ENCODE data around the gene SLC13A1.

SLC13A1 gene

DNA sequence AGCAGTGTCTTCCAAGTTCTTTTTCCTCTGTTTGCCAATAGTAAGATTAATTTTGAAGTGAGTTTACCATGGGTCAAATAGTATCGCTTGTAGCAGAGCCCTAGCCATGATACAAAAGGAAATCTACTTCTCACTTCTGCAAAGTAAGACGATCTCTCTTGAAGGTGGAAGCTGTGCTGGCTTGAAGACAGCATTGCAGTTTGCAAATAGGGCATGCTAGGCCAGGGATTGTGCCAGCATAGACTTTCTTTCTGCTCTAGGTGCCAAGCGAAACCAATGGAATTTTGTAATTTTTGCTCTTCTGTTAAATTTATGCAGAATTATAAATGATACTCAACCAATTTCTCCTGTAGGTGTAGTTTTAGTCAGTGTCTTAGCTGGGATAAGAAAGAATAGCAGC is 74.5 kb downstream of the SLC13A1 start:
- H2AFZ ChIP-seq (ENCODE audit: low read length): no peak overlapping the region
- WGBS, 2 donors (ENCODE audit: extremely low coverage in 2 of 2, insufficient read length in 2 of 2, insufficient replicate concordance in 1 of 2): no CpG with 5 or more reads among the region's 3 CpGs
- no peak overlapping the region for H2BK15ac ChIP-seq (ENCODE audit: low read length)
- no peak overlapping the region for H3K4me3 ChIP-seq (ENCODE audit: low read length in 2 of 2)
- no peak overlapping the region for H3K4ac ChIP-seq (ENCODE audit: low read length)
- H3K14ac ChIP-seq (ENCODE audit: low read length): no peak overlapping the region
- no peaks in the 10 kb centered on the region for H3K9me3 ChIP-seq (replicated peaks in 1 of 2; ENCODE audit: control insufficient read depth in 2 of 2, insufficient read depth in 1 of 2, low read depth in 1 of 2, low read length in 2 of 2)
- H3K27me3 ChIP-seq (ENCODE audit: control insufficient read depth in 3 of 3, insufficient read depth in 3 of 3, low read depth in 1 of 3, low read length in 3 of 3): no peaks in the 10 kb centered on the region
- no peak overlapping the region for H4K8ac ChIP-seq (ENCODE audit: low read depth, low read length)
- no peak overlapping the region for H2BK120ac ChIP-seq (ENCODE audit: low read depth, low read length)
- no peak overlapping the region for H2BK12ac ChIP-seq (ENCODE audit: low read length)
- DNase-seq (ENCODE audit: low spot score): no peak
- no peaks in the 10 kb centered on the region for H3K36me3 ChIP-seq (replicated peaks in 1 of 2; ENCODE audit: control insufficient read depth in 2 of 2, insufficient read depth in 2 of 2, low read length in 2 of 2)
- no peak overlapping the region for H2AK5ac ChIP-seq (ENCODE audit: low read depth, low read length)
- no peak overlapping the region for H2BK5ac ChIP-seq (ENCODE audit: low read length)
- no peaks in the 10 kb centered on the region for H3K4me1 ChIP-seq (ENCODE audit: control insufficient read depth in 2 of 2, insufficient read depth in 1 of 2, low read depth in 1 of 2, low read length in 2 of 2)
- no peak overlapping the region for H3K27ac ChIP-seq (replicated peaks; ENCODE audit: low read length)
- H3K79me1 ChIP-seq (ENCODE audit: low read depth, low read length): no peaks in the 10 kb centered on the region
- no peak overlapping the region for H3K18ac ChIP-seq (ENCODE audit: low read length)
- no peak overlapping the region for H3K23ac ChIP-seq (ENCODE audit: low read depth, low read length, poor library complexity)
- H3K9ac ChIP-seq (ENCODE audit: low read depth, low read length, poor library complexity): no peak overlapping the region
- H3K4me2 ChIP-seq (ENCODE audit: insufficient read depth, low read length, poor library complexity, severe bottlenecking): no peak overlapping the region
- no peak overlapping the region for H4K91ac ChIP-seq (ENCODE audit: low read depth, low read length, poor library complexity)

DNA sequence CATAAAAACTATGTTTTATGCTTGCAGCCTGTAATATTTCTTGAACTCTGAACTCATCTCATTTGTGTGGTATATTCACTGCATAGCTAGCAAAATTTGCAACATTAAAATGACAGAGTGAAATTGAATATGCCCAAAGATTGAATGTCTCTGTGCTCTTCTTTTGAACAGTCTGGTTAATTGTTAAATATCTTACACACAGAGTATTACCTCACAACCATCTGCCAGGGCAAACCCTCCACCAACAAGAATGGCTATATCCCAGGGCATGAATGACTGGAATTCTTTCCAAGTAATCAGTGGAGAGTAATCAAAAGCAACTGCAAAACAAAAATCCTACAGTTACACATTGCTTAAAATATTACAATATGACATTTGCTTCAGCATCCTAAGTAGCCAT is 76.9 kb downstream of the SLC13A1 start:
- H2AFZ ChIP-seq (ENCODE audit: low read length): no peak overlapping the region
- H3K14ac ChIP-seq (ENCODE audit: low read length): no peak overlapping the region
- H2BK15ac ChIP-seq (ENCODE audit: low read length): no peak overlapping the region
- no peaks in the 10 kb centered on the region for H3K36me3 ChIP-seq (replicated peaks in 1 of 2; ENCODE audit: control insufficient read depth in 2 of 2, insufficient read depth in 2 of 2, low read length in 2 of 2)
- H2BK12ac ChIP-seq (ENCODE audit: low read length): no peak overlapping the region
- H3K9ac ChIP-seq (ENCODE audit: low read depth, low read length, poor library complexity): no peak overlapping the region
- no peak overlapping the region for H2BK5ac ChIP-seq (ENCODE audit: low read length)
- peaks cover 0 to 1% of the 10 kb centered on the region in 2 donors for H3K4me1 ChIP-seq (ENCODE audit: control insufficient read depth in 2 of 2, insufficient read depth in 1 of 2, low read depth in 1 of 2, low read length in 2 of 2)
- no peak overlapping the region for H3K4me2 ChIP-seq (ENCODE audit: insufficient read depth, low read length, poor library complexity, severe bottlenecking)
- H3K18ac ChIP-seq (ENCODE audit: low read length): no peak overlapping the region
- no peaks in the 10 kb centered on the region for H3K27me3 ChIP-seq (ENCODE audit: control insufficient read depth in 3 of 3, insufficient read depth in 3 of 3, low read depth in 1 of 3, low read length in 3 of 3)
- no peak overlapping the region for H4K91ac ChIP-seq (ENCODE audit: low read depth, low read length, poor library complexity)
- no peak overlapping the region for H3K23ac ChIP-seq (ENCODE audit: low read depth, low read length, poor library complexity)
- no peak for DNase-seq (ENCODE audit: low spot score)
- H2AK5ac ChIP-seq (ENCODE audit: low read depth, low read length): no peak overlapping the region
- no peak overlapping the region for H2BK120ac ChIP-seq (ENCODE audit: low read depth, low read length)
- no peak overlapping the region for H3K4ac ChIP-seq (ENCODE audit: low read length)
- no peak overlapping the region for H3K27ac ChIP-seq (replicated peaks; ENCODE audit: low read length)
- H3K9me3 ChIP-seq (replicated peaks in 1 of 2; ENCODE audit: control insufficient read depth in 2 of 2, insufficient read depth in 1 of 2, low read depth in 1 of 2, low read length in 2 of 2): no peaks in the 10 kb centered on the region
- no peaks in the 10 kb centered on the region for H3K79me1 ChIP-seq (ENCODE audit: low read depth, low read length)
- no peak overlapping the region for H3K4me3 ChIP-seq (ENCODE audit: low read length in 2 of 2)
- H4K8ac ChIP-seq (ENCODE audit: low read depth, low read length): no peak overlapping the region

DNA sequence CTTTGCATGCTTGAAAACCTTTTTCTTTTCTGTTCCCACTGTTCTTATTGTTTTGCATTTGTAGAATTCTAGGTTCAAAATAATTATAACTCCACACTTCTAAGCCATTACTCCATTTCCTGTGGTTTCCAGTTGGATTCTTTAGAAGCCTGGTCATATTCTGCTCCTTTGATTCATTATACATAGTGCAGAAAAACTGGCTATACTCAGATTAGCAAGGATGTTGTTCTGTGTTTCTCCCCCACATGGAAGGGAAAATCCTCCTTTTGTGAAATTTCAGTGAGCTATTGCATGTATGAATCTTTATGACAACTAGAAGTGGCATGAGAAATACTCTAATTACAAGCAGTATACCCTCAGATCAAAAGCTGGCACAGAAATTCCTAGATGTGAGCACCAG is 79.5 kb downstream of the SLC13A1 start:
- H2AK5ac ChIP-seq (ENCODE audit: low read depth, low read length): no peak overlapping the region
- DNase-seq (ENCODE audit: low spot score): no peak
- no peak overlapping the region for H3K9ac ChIP-seq (ENCODE audit: low read depth, low read length, poor library complexity)
- H3K4me2 ChIP-seq (ENCODE audit: insufficient read depth, low read length, poor library complexity, severe bottlenecking): no peak overlapping the region
- H3K18ac ChIP-seq (ENCODE audit: low read length): no peak overlapping the region
- no peaks in the 10 kb centered on the region for H3K9me3 ChIP-seq (replicated peaks in 1 of 2; ENCODE audit: control insufficient read depth in 2 of 2, insufficient read depth in 1 of 2, low read depth in 1 of 2, low read length in 2 of 2)
- H2BK120ac ChIP-seq (ENCODE audit: low read depth, low read length): no peak overlapping the region
- no peaks in the 10 kb centered on the region for H3K36me3 ChIP-seq (replicated peaks in 1 of 2; ENCODE audit: control insufficient read depth in 2 of 2, insufficient read depth in 2 of 2, low read length in 2 of 2)
- no peak overlapping the region for H3K27ac ChIP-seq (replicated peaks; ENCODE audit: low read length)
- no peak overlapping the region for H2BK5ac ChIP-seq (ENCODE audit: low read length)
- no peak overlapping the region for H4K8ac ChIP-seq (ENCODE audit: low read depth, low read length)
- no peak overlapping the region for H3K23ac ChIP-seq (ENCODE audit: low read depth, low read length, poor library complexity)
- H4K91ac ChIP-seq (ENCODE audit: low read depth, low read length, poor library complexity): no peak overlapping the region
- H2BK15ac ChIP-seq (ENCODE audit: low read length): no peak overlapping the region
- H2AFZ ChIP-seq (ENCODE audit: low read length): no peak overlapping the region
- no peak overlapping the region for H2BK12ac ChIP-seq (ENCODE audit: low read length)
- peaks cover 0 to 1% of the 10 kb centered on the region in 2 donors for H3K4me1 ChIP-seq (ENCODE audit: control insufficient read depth in 2 of 2, insufficient read depth in 1 of 2, low read depth in 1 of 2, low read length in 2 of 2)
- H3K4ac ChIP-seq (ENCODE audit: low read length): no peak overlapping the region
- H3K14ac ChIP-seq (ENCODE audit: low read length): no peak overlapping the region
- H3K79me1 ChIP-seq (ENCODE audit: low read depth, low read length): no peaks in the 10 kb centered on the region
- no peaks in the 10 kb centered on the region for H3K27me3 ChIP-seq (ENCODE audit: control insufficient read depth in 3 of 3, insufficient read depth in 3 of 3, low read depth in 1 of 3, low read length in 3 of 3)
- no peak overlapping the region for H3K4me3 ChIP-seq (ENCODE audit: low read length in 2 of 2)

DNA sequence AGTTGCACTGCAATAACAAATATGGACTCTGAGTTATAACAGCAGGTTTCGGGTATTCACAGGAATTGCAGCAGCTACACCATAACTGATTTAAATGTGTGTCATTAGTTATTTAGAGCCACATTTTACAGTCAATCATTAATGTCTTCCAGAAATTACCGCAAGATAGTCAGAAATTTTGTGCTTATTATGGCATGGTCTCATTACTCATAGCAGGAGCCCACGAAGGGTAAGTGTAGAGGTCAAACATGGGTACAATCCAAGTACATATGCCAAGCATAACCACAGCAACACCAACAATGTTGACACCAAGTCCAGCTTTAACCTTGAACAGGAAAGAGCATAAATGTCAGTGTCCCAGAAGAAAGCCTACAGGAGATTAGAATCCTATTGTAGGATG is 84.4 kb downstream of the SLC13A1 start:
- Histone ChIP-seq H3K4ac (ENCODE audit: low read length) (no peak overlapping the region), H3K4me1 (ENCODE audit: control insufficient read depth in 2 of 2, insufficient read depth in 1 of 2, low read depth in 1 of 2, low read length in 2 of 2) (peaks cover 0 to 1% of the 10 kb centered on the region in 2 donors), H3K18ac (ENCODE audit: low read length) (no peak overlapping the region), H2AFZ (ENCODE audit: low read length) (no peak overlapping the region), H4K8ac (ENCODE audit: low read depth, low read length) (no peak overlapping the region), H2BK12ac (ENCODE audit: low read length) (no peak overlapping the region), H3K27ac (replicated peaks; ENCODE audit: low read length) (no peak overlapping the region), H3K79me1 (ENCODE audit: low read depth, low read length) (no peaks in the 10 kb centered on the region), H3K9me3 (replicated peaks in 1 of 2; ENCODE audit: control insufficient read depth in 2 of 2, insufficient read depth in 1 of 2, low read depth in 1 of 2, low read length in 2 of 2) (no peaks in the 10 kb centered on the region), H2BK15ac (ENCODE audit: low read length) (no peak overlapping the region), H3K4me3 (ENCODE audit: low read length in 2 of 2) (no peak overlapping the region), H2AK5ac (ENCODE audit: low read depth, low read length) (no peak overlapping the region), H3K36me3 (replicated peaks in 1 of 2; ENCODE audit: control insufficient read depth in 2 of 2, insufficient read depth in 2 of 2, low read length in 2 of 2) (no peaks in the 10 kb centered on the region), H3K14ac (ENCODE audit: low read length) (no peak overlapping the region), H3K4me2 (ENCODE audit: insufficient read depth, low read length, poor library complexity, severe bottlenecking) (no peak overlapping the region), H2BK120ac (ENCODE audit: low read depth, low read length) (no peak overlapping the region), H2BK5ac (ENCODE audit: low read length) (no peak overlapping the region), H3K9ac (ENCODE audit: low read depth, low read length, poor library complexity) (no peak overlapping the region), H3K27me3 (ENCODE audit: control insufficient read depth in 3 of 3, insufficient read depth in 3 of 3, low read depth in 1 of 3, low read length in 3 of 3) (no peaks in the 10 kb centered on the region), H3K23ac (ENCODE audit: low read depth, low read length, poor library complexity) (no peak overlapping the region), H4K91ac (ENCODE audit: low read depth, low read length, poor library complexity) (no peak overlapping the region)
- DNase-seq (ENCODE audit: low spot score): no peak
- WGBS, 2 donors (ENCODE audit: extremely low coverage in 2 of 2, insufficient read length in 2 of 2, insufficient replicate concordance in 1 of 2): no CpG with 5 or more reads among the region's 3 CpGs

Measured in neuronal stem cell (in vitro differentiated cells).